H9 (cell line): Measurements from ENCODE around the gene SIN3B. TPM values are rescaled to one million over a fixed set of nuclear protein-coding genes. Genes with fewer than 3 reads are reported as not detected.

Experiments used
- DNase-seq: peaks from one replicate; pipeline ENCODE4 v3.0.0-alpha.2; 2017
- H2AFZ ChIP-seq: one replicate; pipeline ENCODE4 v1.6.1; 2013; ENCODE audit warnings: mild to moderate bottlenecking, low read length, control low read depth, moderate library complexity
- H2AK5ac ChIP-seq: 2 replicates; pipeline ENCODE4 v1.6.1; 2013; ENCODE audit warnings: low read length, control low read depth, mixed read lengths; ENCODE audit not compliant: insufficient read length
- H2BK120ac ChIP-seq: one replicate; pipeline ENCODE4 v1.6.1; 2013; ENCODE audit warnings: low read depth, mild to moderate bottlenecking, low read length, control low read depth, inconsistent platforms; ENCODE audit not compliant: poor library complexity, severe bottlenecking
- H2BK12ac ChIP-seq: 2 replicates; pipeline ENCODE4 v1.6.1; 2013; ENCODE audit warnings: low read length, control low read depth, mixed read lengths, low read depth; ENCODE audit not compliant: insufficient read length
- H2BK15ac ChIP-seq: 2 replicates; pipeline ENCODE4 v1.6.1; 2013; ENCODE audit warnings: low read depth, low read length, control low read depth
- H2BK20ac ChIP-seq: one replicate; pipeline ENCODE4 v1.6.1; 2013; ENCODE audit warnings: low read depth, mild to moderate bottlenecking, low read length, control low read depth, inconsistent platforms; ENCODE audit not compliant: poor library complexity, severe bottlenecking
- H2BK5ac ChIP-seq: 2 replicates; pipeline ENCODE4 v1.6.1; 2013; ENCODE audit warnings: low read length, control low read depth, mixed read lengths; ENCODE audit not compliant: insufficient read length
- H3K14ac ChIP-seq: 2 replicates; pipeline ENCODE4 v1.6.1; 2013; ENCODE audit warnings: low read length, control low read depth; ENCODE audit not compliant: insufficient read depth
- H3K18ac ChIP-seq: 2 replicates; pipeline ENCODE4 v1.6.1; 2013; ENCODE audit warnings: low read depth, mild to moderate bottlenecking, mixed read lengths, low read length, control low read depth; ENCODE audit not compliant: insufficient read length
- H3K23ac ChIP-seq: 2 replicates; pipeline ENCODE4 v1.6.1; 2013; ENCODE audit warnings: low read length, control low read depth, mixed read lengths, low read depth; ENCODE audit not compliant: insufficient read length
- H3K23me2 ChIP-seq: 2 replicates; pipeline ENCODE4 v1.6.1; 2013; ENCODE audit warnings: low read depth, mild to moderate bottlenecking, mixed read lengths, low read length, control low read depth; ENCODE audit not compliant: insufficient read length, poor library complexity, severe bottlenecking
- H3K27ac ChIP-seq: 2 replicates; pipeline ENCODE4 v1.5.1; 2013; ENCODE audit warnings: low read length, control low read depth, mixed read lengths, low read depth; ENCODE audit not compliant: insufficient read length
- H3K27me3 ChIP-seq: 2 replicates; pipeline ENCODE4 v1.6.1; 2013; ENCODE audit warnings: low read length, control low read depth, inconsistent platforms; ENCODE audit not compliant: insufficient read depth
- H3K4ac ChIP-seq: 2 replicates; pipeline ENCODE4 v1.6.1; 2013; ENCODE audit warnings: low read depth, mild to moderate bottlenecking, control low read depth, inconsistent platforms, low read length, moderate library complexity
- H3K4me1 ChIP-seq: 2 replicates; pipeline ENCODE4 v1.6.1; 2013; ENCODE audit warnings: low read length, control low read depth, inconsistent platforms; ENCODE audit not compliant: insufficient read depth
- H3K4me2 ChIP-seq: 2 replicates; pipeline ENCODE4 v1.6.1; 2013; ENCODE audit warnings: low read length, control low read depth, mixed read lengths; ENCODE audit not compliant: insufficient read length, insufficient read depth
- H3K56ac ChIP-seq: 2 replicates; pipeline ENCODE4 v1.6.1; 2013; ENCODE audit warnings: low read depth, mild to moderate bottlenecking, mixed read lengths, low read length, control low read depth; ENCODE audit not compliant: insufficient read length
- H3K79me1 ChIP-seq: 2 replicates; pipeline ENCODE4 v1.6.1; 2013; ENCODE audit warnings: low read depth, mild to moderate bottlenecking, moderate library complexity, low read length, control low read depth, inconsistent platforms; ENCODE audit not compliant: insufficient read depth, poor library complexity, severe bottlenecking
- H3K79me2 ChIP-seq: 2 replicates; pipeline ENCODE4 v1.6.1; 2013; ENCODE audit warnings: low read length, control low read depth, inconsistent platforms; ENCODE audit not compliant: insufficient read depth
- H3K9ac ChIP-seq: 2 replicates; pipeline ENCODE4 v1.6.1; 2013; ENCODE audit warnings: low read length, control low read depth, mixed read lengths; ENCODE audit not compliant: insufficient read length; ENCODE audit errors: extremely low read depth
- H3K9me3 ChIP-seq: one replicate; pipeline ENCODE4 v1.6.1; 2013; ENCODE audit warnings: low read depth, low read length, inconsistent platforms; ENCODE audit not compliant: control insufficient read depth
- H3T11ph ChIP-seq: one replicate; pipeline ENCODE4 v1.6.1; 2013; ENCODE audit warnings: mild to moderate bottlenecking, low read length, control low read depth, inconsistent platforms
- H4K20me1 ChIP-seq: one replicate; pipeline ENCODE4 v1.6.1; 2013; ENCODE audit not compliant: control insufficient read depth, insufficient read length, insufficient read depth
- H4K5ac ChIP-seq: 2 replicates; pipeline ENCODE4 v1.6.1; 2013; ENCODE audit warnings: low read depth, mild to moderate bottlenecking, mixed read lengths, low read length, control low read depth; ENCODE audit not compliant: insufficient read length
- H4K8ac ChIP-seq: replicated peaks from 2 replicates; pipeline ENCODE4 v1.6.1; 2013; ENCODE audit warnings: low read length, control low read depth, mixed read lengths, low read depth; ENCODE audit not compliant: insufficient read length
- H4K91ac ChIP-seq: 2 replicates; pipeline ENCODE4 v1.6.1; 2013; ENCODE audit warnings: low read depth, mild to moderate bottlenecking, moderate library complexity, mixed read lengths, low read length, control low read depth; ENCODE audit not compliant: insufficient read length
- H3K27ac Mint-ChIP-seq, 3 experiments: 2 replicates in 2 of 3; 3 replicates in 1 of 3; pipeline ENCODE4 v1.8.0; 2020 to 2021; ENCODE audit warnings: mixed read lengths in 3 of 3, mild to moderate bottlenecking in 1 of 3, moderate library complexity in 1 of 3
- H3K27me3 Mint-ChIP-seq: 2 replicates; pipeline ENCODE4 v1.8.0; 2021; ENCODE audit warnings: low read depth, mild to moderate bottlenecking, moderate library complexity, mixed read lengths
- H3K36me3 Mint-ChIP-seq, 3 experiments: 2 replicates in 2 of 3; 3 replicates in 1 of 3; pipeline ENCODE4 v1.8.0; 2020 to 2021; ENCODE audit warnings: low read depth in 3 of 3, mixed read lengths in 3 of 3; ENCODE audit not compliant: insufficient read depth in 1 of 3
- H3K4me1 Mint-ChIP-seq, 2 experiments: 2 replicates each; pipeline ENCODE4 v1.8.0; 2020; ENCODE audit warnings: mixed read lengths in 2 of 2
- H3K4me3 Mint-ChIP-seq, 2 experiments: 2 replicates in 1 of 2; 3 replicates in 1 of 2; pipeline ENCODE4 v1.8.0; 2020 to 2021; ENCODE audit warnings: mild to moderate bottlenecking in 2 of 2, mixed read lengths in 2 of 2, moderate library complexity in 1 of 2
- H3K9me3 Mint-ChIP-seq, 2 experiments: 2 replicates in 1 of 2; 3 replicates in 1 of 2; pipeline ENCODE4 v1.8.0; 2020; ENCODE audit warnings: mild to moderate bottlenecking in 2 of 2, mixed read lengths in 2 of 2, moderate library complexity in 1 of 2
- CTCF ChIP-seq: fragments of 200-600 bp; sonication (generic); conservative IDR thresholded peaks from 3 replicates; pipeline ENCODE4 v1.8.0; 2021; ENCODE audit warnings: antibody characterized with exemption, mild to moderate bottlenecking
- WGBS: extraction: QIAGEN DNeasy Blood & Tissue Kit; methylation state at CpG from one replicate; pipeline ENCODE4 v1.1.7; 2013; ENCODE audit warnings: missing lambda C conversion rate, low lambda C conversion rate, mixed read lengths; ENCODE audit not compliant: insufficient read length; ENCODE audit errors: extremely low coverage; 5-methylcytosine and 5-hydroxymethylcytosine counted together
- total RNA-seq: library from RNA; stranded (reverse); gene quantifications from 2 replicates; pipeline ENCODE4 v1.2.1, GENCODE V29; 2021

SIN3B gene
- total RNA-seq, 1 experiment from 2014 or later: 72.7 TPM

- H3K79me2 ChIP-seq: no peaks in the 10 kb centered on the region
- H3K23ac ChIP-seq: no peak overlapping the region
- peaks cover 11% of the 10 kb centered on the region for H3K23me2 ChIP-seq
- H3K4ac ChIP-seq: no peak overlapping the region
- Mint-ChIP-seq H3K4me1 (peaks cover 0 to 9% of the 10 kb centered on the region in 2 experiments; a peak in 3 of 4 replicates), H3K27ac (no peak overlapping the region), H3K4me3 (peak overlapping the region; percentile 63 to 85), H3K27me3 (peaks cover 31% of the 10 kb centered on the region), H3K9me3 (no peaks in the 10 kb centered on the region; a peak in 1 of 5 replicates), H3K36me3 (no peaks in the 10 kb centered on the region)
- no peak overlapping the region for H3K56ac ChIP-seq
- peaks cover 4% of the 10 kb centered on the region; the same call in 1 of the 2 replicates for H3K27me3 ChIP-seq
- no peak overlapping the region for H3K27ac ChIP-seq
- no peak overlapping the region for H2BK5ac ChIP-seq
- H2AFZ ChIP-seq: no peak overlapping the region
- no peaks in the 10 kb centered on the region for H3K79me1 ChIP-seq
- H3T11ph ChIP-seq: no peak overlapping the region
- H3K4me2 ChIP-seq: peak overlapping the region; percentile 54
- H2BK12ac ChIP-seq: no peak overlapping the region
- TF ChIP-seq CTCF: no peak
- H4K91ac ChIP-seq: no peak overlapping the region
- no peak overlapping the region for H2AK5ac ChIP-seq
- H2BK120ac ChIP-seq: no peak overlapping the region
- H3K14ac ChIP-seq: 0 out of 2 replicates have a peak overlapping the region, but pooled peaks have one; percentile 50
- H3K9ac ChIP-seq: no peak overlapping the region
- no peak overlapping the region for H2BK15ac ChIP-seq
- H4K5ac ChIP-seq: no peak overlapping the region
- no CpG with 5 or more reads among the region's 68 CpGs for WGBS
- no peak overlapping the region for H3K18ac ChIP-seq
- H3K4me1 ChIP-seq: no peaks in the 10 kb centered on the region
- peaks cover 3% of the 10 kb centered on the region for H4K20me1 ChIP-seq
- no peaks in the 10 kb centered on the region for H3K9me3 ChIP-seq
- H2BK20ac ChIP-seq: no peak overlapping the region
- no peak overlapping the region for H4K8ac ChIP-seq
- DNase-seq: peak; percentile 98
Observed at GRCh38 chr19:16897029-16897855, 68.0 kb downstream of the SIN3B start.
